Keratinocyte (primary cell): ENCODE results near the gene KRTAP4-2. TPM values are rescaled to one million over a fixed set of nuclear protein-coding genes. Genes with fewer than 3 reads are reported as not detected.

ENCODE experiments used
- DNase-seq: peaks from one replicate; pipeline ENCODE4 v3.0.0-alpha.2; 2011; ENCODE audit warnings: low read depth, missing footprints, low spot score
- FAIRE-seq: peaks from 2 replicates; lab custom pipeline; 2011; peaks lifted over from hg19 to GRCh38; lab: Jason Lieb, UNC
- H2AFZ ChIP-seq: 2 replicates; pipeline ENCODE4 v1.6.0; 2012; ENCODE audit warnings: low read length, control low read depth, inconsistent platforms; ENCODE audit not compliant: control insufficient read depth
- H3K27ac ChIP-seq: 2 replicates; pipeline ENCODE4 v1.5.1; 2011; ENCODE audit warnings: low read length; ENCODE audit not compliant: control insufficient read depth, insufficient read depth
- H3K27me3 ChIP-seq: 3 replicates; pipeline ENCODE4 v1.6.0; 2011; ENCODE audit warnings: low read length; ENCODE audit not compliant: control insufficient read depth, insufficient read depth; ENCODE audit errors: extremely low read depth
- H3K36me3 ChIP-seq, 2 experiments: 2 replicates in 1 of 2; 3 replicates in 1 of 2; pipeline ENCODE4 v1.5.1; 2011; ENCODE audit warnings: low read length in 2 of 2, mild to moderate bottlenecking in 1 of 2; ENCODE audit not compliant: control insufficient read depth in 2 of 2, insufficient read depth in 2 of 2; ENCODE audit errors: extremely low read depth in 1 of 2
- H3K4me1 ChIP-seq: 3 replicates; pipeline ENCODE4 v1.5.1; 2011; ENCODE audit warnings: low read length; ENCODE audit not compliant: control insufficient read depth, insufficient read depth; ENCODE audit errors: extremely low read depth
- H3K4me2 ChIP-seq: 3 replicates; pipeline ENCODE4 v1.6.0; 2011; ENCODE audit warnings: low read depth, low read length; ENCODE audit not compliant: control insufficient read depth, insufficient read depth; ENCODE audit errors: extremely low read depth
- H3K4me3 ChIP-seq, 3 experiments: fragments of 200-600 bp in 1 of 3; sonication (generic) in 1 of 3; 2 replicates in 2 of 3; 3 replicates in 1 of 3; pipeline ENCODE4 v1.5.1; 2011 to 2016; ENCODE audit warnings: low read length in 3 of 3, mild to moderate bottlenecking in 3 of 3, control low read depth in 2 of 3, inconsistent platforms in 1 of 3, low read depth in 1 of 3, mixed read lengths in 1 of 3, mixed run types in 1 of 3, moderate library complexity in 1 of 3; ENCODE audit not compliant: control insufficient read depth in 2 of 3, insufficient read depth in 2 of 3; ENCODE audit errors: extremely low read depth in 1 of 3
- H3K79me2 ChIP-seq: 2 replicates; pipeline ENCODE4 v1.6.0; 2012; ENCODE audit warnings: low read length; ENCODE audit not compliant: control insufficient read depth, insufficient read depth
- H3K9ac ChIP-seq: 3 replicates; pipeline ENCODE4 v1.6.0; 2011; ENCODE audit warnings: low read length; ENCODE audit not compliant: control insufficient read depth, insufficient read depth; ENCODE audit errors: extremely low read depth
- H3K9me1 ChIP-seq: 3 replicates; pipeline ENCODE4 v1.6.0; 2011; ENCODE audit warnings: low read length; ENCODE audit not compliant: control insufficient read depth, insufficient read depth; ENCODE audit errors: extremely low read depth
- H3K9me3 ChIP-seq: 2 replicates; pipeline ENCODE4 v1.5.1; 2012; ENCODE audit warnings: low read depth, low read length; ENCODE audit not compliant: control insufficient read depth
- H4K20me1 ChIP-seq: 3 replicates; pipeline ENCODE4 v1.6.0; 2011; ENCODE audit warnings: low read length; ENCODE audit not compliant: control insufficient read depth, insufficient read depth; ENCODE audit errors: extremely low read depth
- EZH2 ChIP-seq: IDR thresholded peaks from one replicate; pipeline ENCODE4 v1.6.1; 2012; ENCODE audit warnings: inconsistent platforms, mild to moderate bottlenecking, low read length, moderate library complexity
- dilution Hi-C: fragments of 300-500 bp; cut with MboI; formaldehyde crosslinking; loops from one replicate; pipeline ENCODE4 v1.7.0; 2020; ENCODE audit warnings: low sequenced_read_pairs; ENCODE audit not compliant: extremely low pct_ligation_motif_present
- polyA plus RNA-seq, 5 experiments: library from polyadenylated mRNA; depleted of rRNA in 3 of 5; stranded (reverse) in 3 of 5; stranded (forward) in 1 of 5; unstranded in 1 of 5; fragments of >200 nt; gene quantifications; 1 replicate in 1 of 5; 2 replicates in 3 of 5; 3 replicates in 1 of 5; pipeline versions ENCODE4 v1.2.1 to v1.2.3, GENCODE V29; 2011 to 2012; ENCODE audit warnings: missing spikeins in 2 of 5, low read depth in 1 of 5, low replicate concordance in 1 of 5
- TF ChIP-seq, protein P1 (sequence below), 3 experiments: IDR thresholded peaks in 1 of 3; conservative IDR thresholded peaks in 1 of 3; optimal IDR thresholded peaks in 1 of 3; 2 replicates in 2 of 3; 3 replicates in 1 of 3; pipeline versions ENCODE3 to v1.5.1; 2011; ENCODE audit warnings: low read length in 3 of 3, mild to moderate bottlenecking in 3 of 3, moderate library complexity in 2 of 3, control low read depth in 1 of 3, inconsistent platforms in 1 of 3; ENCODE audit not compliant: insufficient read depth in 2 of 3; ENCODE audit errors: extremely low read depth in 1 of 3

Gene KRTAP4-2
- polyA plus RNA-seq, 1 donor (not counting 4 experiments of a cell fraction or from before 2014, with no cell fraction given), result not detected

DNA sequence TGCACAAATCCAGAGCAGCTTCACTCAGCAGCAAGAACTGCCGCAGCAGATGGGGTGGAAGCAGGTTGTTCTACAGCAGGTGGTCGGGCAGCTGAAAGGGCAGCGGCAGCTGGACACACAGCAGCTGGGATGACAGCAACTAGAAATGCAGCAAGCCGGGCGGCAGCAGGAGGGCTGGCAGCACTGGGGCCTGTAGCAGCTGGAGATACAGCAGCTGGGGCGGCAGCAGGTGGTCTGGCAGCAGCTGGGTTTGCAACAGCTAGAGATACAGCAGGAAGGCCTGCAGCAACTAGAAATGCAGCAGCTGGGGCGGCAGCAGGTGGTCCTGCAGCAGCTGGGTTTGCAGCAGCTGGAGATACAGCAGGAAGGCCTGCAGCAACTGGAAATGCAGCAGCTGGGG, 10.5 kb downstream of the KRTAP4-2 start:
- Histone ChIP-seq H2AFZ (no peak overlapping the region), H3K79me2 (no peaks in the 10 kb centered on the region), H3K27ac (no peak overlapping the region), H3K9me3 (no peaks in the 10 kb centered on the region), H3K27me3 (no peaks in the 10 kb centered on the region), H3K36me3 (no peaks in the 10 kb centered on the region), H3K9me1 (no peaks in the 10 kb centered on the region), H3K4me3 (no peak overlapping the region), H3K4me2 (no peak overlapping the region), H3K4me1 (no peaks in the 10 kb centered on the region), H4K20me1 (no peaks in the 10 kb centered on the region), H3K9ac (no peak overlapping the region)
- TF ChIP-seq, protein P1, sequence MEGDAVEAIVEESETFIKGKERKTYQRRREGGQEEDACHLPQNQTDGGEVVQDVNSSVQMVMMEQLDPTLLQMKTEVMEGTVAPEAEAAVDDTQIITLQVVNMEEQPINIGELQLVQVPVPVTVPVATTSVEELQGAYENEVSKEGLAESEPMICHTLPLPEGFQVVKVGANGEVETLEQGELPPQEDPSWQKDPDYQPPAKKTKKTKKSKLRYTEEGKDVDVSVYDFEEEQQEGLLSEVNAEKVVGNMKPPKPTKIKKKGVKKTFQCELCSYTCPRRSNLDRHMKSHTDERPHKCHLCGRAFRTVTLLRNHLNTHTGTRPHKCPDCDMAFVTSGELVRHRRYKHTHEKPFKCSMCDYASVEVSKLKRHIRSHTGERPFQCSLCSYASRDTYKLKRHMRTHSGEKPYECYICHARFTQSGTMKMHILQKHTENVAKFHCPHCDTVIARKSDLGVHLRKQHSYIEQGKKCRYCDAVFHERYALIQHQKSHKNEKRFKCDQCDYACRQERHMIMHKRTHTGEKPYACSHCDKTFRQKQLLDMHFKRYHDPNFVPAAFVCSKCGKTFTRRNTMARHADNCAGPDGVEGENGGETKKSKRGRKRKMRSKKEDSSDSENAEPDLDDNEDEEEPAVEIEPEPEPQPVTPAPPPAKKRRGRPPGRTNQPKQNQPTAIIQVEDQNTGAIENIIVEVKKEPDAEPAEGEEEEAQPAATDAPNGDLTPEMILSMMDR (optimal IDR thresholded peaks at IDR 0.05 in 1 of 3, IDR thresholded peaks at IDR 0.05 in 1 of 3, conservative IDR thresholded peaks at IDR 0.05 in 1 of 3; ENCODE audit: extremely low read depth in 1 of 3, insufficient read depth in 2 of 3, low read length in 3 of 3), result no peak
- TF ChIP-seq EZH2, result no peak
- DNase-seq (no peak), FAIRE-seq (no peak)
- dilution Hi-C loops, result no loop called here

DNA sequence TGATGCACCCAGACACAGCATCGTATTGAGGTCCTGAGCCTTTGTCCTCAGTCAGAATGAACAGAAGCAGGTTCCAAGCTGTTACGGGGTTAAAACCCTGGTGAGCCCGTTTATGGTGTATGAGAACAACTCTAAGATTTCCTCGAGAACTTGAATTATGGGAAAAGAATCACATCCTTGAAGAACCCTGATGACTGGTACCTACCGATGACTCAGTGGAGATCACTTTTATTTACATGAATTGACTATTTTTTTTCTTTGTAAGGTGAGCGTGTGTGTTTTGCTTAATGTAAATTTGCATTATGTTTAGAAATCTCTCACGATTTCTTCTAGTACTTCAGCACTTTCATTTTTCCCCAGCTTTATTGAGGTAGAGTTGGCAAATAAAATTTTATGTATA, 14.2 kb downstream of the KRTAP4-2 start:
- no peak for FAIRE-seq

More for the DNA sequence above, 14.2 kb downstream of the KRTAP4-2 start:
- Histone ChIP-seq H4K20me1 (no peaks in the 10 kb centered on the region), H3K4me3 (no peak overlapping the region), H2AFZ (no peak overlapping the region), H3K27me3 (no peaks in the 10 kb centered on the region), H3K9me1 (no peaks in the 10 kb centered on the region), H3K4me1 (no peaks in the 10 kb centered on the region), H3K79me2 (no peaks in the 10 kb centered on the region), H3K9me3 (no peaks in the 10 kb centered on the region), H3K27ac (no peak overlapping the region), H3K4me2 (no peak overlapping the region), H3K9ac (no peak overlapping the region), H3K36me3 (no peaks in the 10 kb centered on the region)
- no peak for DNase-seq
- dilution Hi-C loops, result no loop called here
- TF ChIP-seq EZH2, result no peak
- TF ChIP-seq, protein P1 (optimal IDR thresholded peaks at IDR 0.05 in 1 of 3, IDR thresholded peaks at IDR 0.05 in 1 of 3, conservative IDR thresholded peaks at IDR 0.05 in 1 of 3; ENCODE audit: extremely low read depth in 1 of 3, insufficient read depth in 2 of 3, low read length in 3 of 3), result no peak
